Measurements from ENCODE around the gene CERS3. TPM values are rescaled to one million over a fixed set of nuclear protein-coding genes. Genes with fewer than 3 reads are reported as not detected.

The CERS3 gene
- total RNA-seq, 2 experiments from 2014 or later = not detected

DNA sequence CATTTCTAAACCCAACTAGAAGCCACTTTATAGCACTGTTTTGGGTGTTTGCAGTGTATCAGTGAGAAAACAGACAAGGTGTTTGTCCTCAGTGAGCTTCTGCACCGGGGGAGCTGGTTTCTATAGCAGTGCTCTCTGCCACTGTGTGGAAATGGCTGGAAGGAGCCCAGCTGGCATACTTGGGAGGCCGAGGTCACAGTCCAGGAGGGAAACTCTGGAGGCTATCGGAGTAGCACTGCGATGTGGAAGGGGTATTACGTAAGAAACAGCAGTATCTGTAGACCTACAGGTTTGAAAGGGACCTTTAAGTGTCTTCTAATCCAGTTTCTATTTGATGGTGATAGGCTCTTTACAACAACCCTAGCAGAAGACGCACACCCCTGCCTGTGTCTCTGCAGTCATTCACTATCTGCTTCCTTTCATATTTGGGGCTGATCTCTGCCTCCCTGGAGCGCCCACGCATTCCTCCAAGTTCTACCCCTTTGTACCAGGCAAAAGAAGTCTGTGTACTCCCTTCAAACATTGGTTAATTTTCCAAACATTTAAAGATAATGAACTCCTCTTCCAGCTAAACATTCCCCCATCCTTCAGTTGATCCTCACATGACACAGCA is 99.5 kb downstream of the CERS3 start:
- TF ChIP-seq, protein P1, sequence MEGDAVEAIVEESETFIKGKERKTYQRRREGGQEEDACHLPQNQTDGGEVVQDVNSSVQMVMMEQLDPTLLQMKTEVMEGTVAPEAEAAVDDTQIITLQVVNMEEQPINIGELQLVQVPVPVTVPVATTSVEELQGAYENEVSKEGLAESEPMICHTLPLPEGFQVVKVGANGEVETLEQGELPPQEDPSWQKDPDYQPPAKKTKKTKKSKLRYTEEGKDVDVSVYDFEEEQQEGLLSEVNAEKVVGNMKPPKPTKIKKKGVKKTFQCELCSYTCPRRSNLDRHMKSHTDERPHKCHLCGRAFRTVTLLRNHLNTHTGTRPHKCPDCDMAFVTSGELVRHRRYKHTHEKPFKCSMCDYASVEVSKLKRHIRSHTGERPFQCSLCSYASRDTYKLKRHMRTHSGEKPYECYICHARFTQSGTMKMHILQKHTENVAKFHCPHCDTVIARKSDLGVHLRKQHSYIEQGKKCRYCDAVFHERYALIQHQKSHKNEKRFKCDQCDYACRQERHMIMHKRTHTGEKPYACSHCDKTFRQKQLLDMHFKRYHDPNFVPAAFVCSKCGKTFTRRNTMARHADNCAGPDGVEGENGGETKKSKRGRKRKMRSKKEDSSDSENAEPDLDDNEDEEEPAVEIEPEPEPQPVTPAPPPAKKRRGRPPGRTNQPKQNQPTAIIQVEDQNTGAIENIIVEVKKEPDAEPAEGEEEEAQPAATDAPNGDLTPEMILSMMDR (IDR thresholded peaks at IDR 0.05) = no peak
- Mint-ChIP-seq H3K4me3 (no peak overlapping the region), H3K9me3 (peaks cover 3% of the 10 kb centered on the region), H3K27ac (no peak overlapping the region), H3K36me3 (ENCODE audit: low read depth) (no peaks in the 10 kb centered on the region), H3K4me1 (ENCODE audit: low read depth) (no peaks in the 10 kb centered on the region), H3K27me3 (no peaks in the 10 kb centered on the region)
- DNase-seq (no peak), ATAC-seq (no peak)
- intact Hi-C loops (cut with micrococcal nuclease) = no loop called here
- ChIA-PET POLR2A (no interaction called here), CTCF (no interaction called here)

DNA sequence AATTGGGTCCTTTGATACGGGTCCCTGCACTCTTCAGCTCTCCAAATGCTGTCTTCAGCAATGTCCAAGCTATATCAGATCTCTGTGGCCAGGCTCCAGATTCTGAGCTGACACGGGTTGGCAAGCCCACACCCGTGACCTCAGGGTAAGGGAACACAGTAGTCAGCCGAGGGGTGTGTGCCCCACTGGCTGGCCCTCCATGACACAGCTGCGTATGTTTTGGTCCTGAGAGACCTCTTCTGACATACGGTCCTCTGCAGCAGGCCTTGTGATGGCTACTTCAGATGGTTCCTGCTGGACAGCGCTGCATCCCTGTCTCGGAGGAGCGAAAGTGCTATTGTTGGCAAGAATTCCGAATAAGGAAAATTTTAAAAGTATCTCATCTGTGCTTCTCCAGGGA is 101.8 kb downstream of the CERS3 start:
- H3K4me1 Mint-ChIP-seq (ENCODE audit: low read depth) = no peaks in the 10 kb centered on the region
- DNase-seq (no peak), ATAC-seq (no peak)
- ChIA-PET POLR2A (no interaction called here), CTCF (interaction anchor here (1.8 kb wide), 1 partner anchor 77 kb away, joined by 6 read pairs; no protein-coding TSS in a partner anchor)
- intact Hi-C loops (cut with micrococcal nuclease) = no loop called here
- no peaks in the 10 kb centered on the region for H3K36me3 Mint-ChIP-seq (ENCODE audit: low read depth)
- H3K4me3 Mint-ChIP-seq = no peak overlapping the region
- H3K27me3 Mint-ChIP-seq = no peaks in the 10 kb centered on the region
- peaks cover 8% of the 10 kb centered on the region for H3K9me3 Mint-ChIP-seq
- TF ChIP-seq, protein P1 (IDR thresholded peaks at IDR 0.05) = no peak
- no peak overlapping the region for H3K27ac Mint-ChIP-seq

DNA sequence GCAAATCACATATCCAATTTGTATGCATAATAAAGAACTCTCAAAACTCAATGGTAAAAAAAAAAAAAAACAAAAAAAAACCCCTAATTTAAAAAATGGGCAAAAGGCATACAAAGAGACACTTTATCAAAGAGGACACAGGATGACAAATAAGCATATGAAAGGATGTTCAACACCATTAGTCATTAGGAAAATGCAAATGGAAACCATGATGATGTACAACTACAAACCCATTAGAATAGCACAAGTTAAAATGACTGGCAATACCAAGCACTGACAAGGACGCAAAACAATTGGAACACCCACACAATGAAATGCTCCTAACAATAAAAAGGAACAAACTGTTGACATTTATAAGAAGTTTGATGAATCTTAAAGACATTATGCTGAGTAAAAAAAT is 123.6 kb downstream of the CERS3 start:
- ChIA-PET POLR2A (no interaction called here), CTCF (no interaction called here)
- Mint-ChIP-seq H3K36me3 (ENCODE audit: low read depth) (no peaks in the 10 kb centered on the region), H3K9me3 (peaks cover 9% of the 10 kb centered on the region), H3K4me1 (ENCODE audit: low read depth) (no peaks in the 10 kb centered on the region), H3K27ac (no peak overlapping the region), H3K4me3 (no peak overlapping the region), H3K27me3 (no peaks in the 10 kb centered on the region)
- TF ChIP-seq, protein P1 (IDR thresholded peaks at IDR 0.05) = no peak
- intact Hi-C loops (cut with micrococcal nuclease) = no loop called here
- ATAC-seq = no peak
- DNase-seq = no peak

DNA sequence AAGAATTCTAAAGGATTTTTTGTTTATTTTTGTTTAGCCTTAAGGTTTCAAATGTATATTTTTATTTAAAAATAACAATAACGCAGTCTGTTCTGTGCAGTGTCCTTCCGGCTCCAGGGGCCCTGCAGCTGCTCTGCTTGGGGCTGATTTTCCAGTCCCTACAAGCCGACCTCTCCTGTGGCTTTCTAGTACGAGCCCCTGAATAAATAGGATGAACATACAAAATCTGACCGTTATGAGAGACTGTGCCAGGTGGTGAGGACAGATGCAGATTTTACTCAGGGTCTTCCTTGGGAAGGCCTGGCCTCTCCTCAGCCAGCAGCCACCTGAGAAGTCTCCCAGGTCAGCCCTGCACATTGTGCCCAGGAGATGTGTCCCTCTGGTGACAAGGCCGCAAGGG is 127.8 kb downstream of the CERS3 start:
- DNase-seq (no peak), ATAC-seq (no peak)
- intact Hi-C loops (cut with micrococcal nuclease) = no loop called here
- no peak overlapping the region for H3K4me3 Mint-ChIP-seq
- H3K4me1 Mint-ChIP-seq (ENCODE audit: low read depth) = no peaks in the 10 kb centered on the region
- TF ChIP-seq, protein P1 (IDR thresholded peaks at IDR 0.05) = no peak
- H3K36me3 Mint-ChIP-seq (ENCODE audit: low read depth) = no peaks in the 10 kb centered on the region
- H3K27me3 Mint-ChIP-seq = no peaks in the 10 kb centered on the region
- ChIA-PET CTCF (interaction anchor here (1.2 kb wide), 1 partner anchor 51 kb away, joined by 4 read pairs; no protein-coding TSS in a partner anchor), POLR2A (no interaction called here)
- H3K9me3 Mint-ChIP-seq = no peaks in the 10 kb centered on the region
- H3K27ac Mint-ChIP-seq = no peak overlapping the region

DNA sequence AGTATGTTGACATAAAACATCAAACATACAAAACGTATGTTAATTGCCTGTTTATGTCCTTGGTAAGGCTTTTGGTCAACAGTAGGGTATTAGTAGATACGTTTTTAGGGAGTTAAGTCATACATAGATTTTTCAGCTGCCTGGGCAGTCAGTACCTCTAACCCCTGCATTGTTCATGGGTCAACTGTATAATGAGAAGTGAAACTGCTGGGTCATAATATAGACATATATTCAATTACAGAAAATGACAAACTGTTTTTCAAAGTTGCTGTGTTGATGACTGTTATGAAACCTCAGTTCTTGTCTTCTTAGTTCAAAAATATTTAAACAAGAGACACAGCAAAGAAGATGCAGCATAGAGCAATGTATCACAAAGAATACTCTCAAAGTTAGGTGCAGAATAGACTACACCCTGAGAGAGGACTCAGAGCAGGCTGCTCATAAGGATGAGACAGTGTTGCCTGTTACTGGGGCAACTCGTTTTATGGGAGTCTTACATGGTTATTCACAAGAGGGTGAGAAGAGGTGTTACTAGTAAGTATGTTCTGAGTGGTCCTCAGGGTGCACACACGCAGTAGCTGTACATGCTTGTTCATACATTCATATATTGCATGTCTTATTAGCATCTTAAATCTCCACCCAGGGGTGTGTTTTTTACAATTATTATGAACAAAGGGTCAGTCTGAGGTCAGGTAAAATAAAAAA is 133.9 kb downstream of the CERS3 start:
- intact Hi-C loops (cut with micrococcal nuclease) = no loop called here
- H3K36me3 Mint-ChIP-seq (ENCODE audit: low read depth) = no peaks in the 10 kb centered on the region
- H3K9me3 Mint-ChIP-seq = no peaks in the 10 kb centered on the region
- H3K27me3 Mint-ChIP-seq = peaks cover 1% of the 10 kb centered on the region
- ChIA-PET POLR2A (interaction anchor here (0.6 kb wide), 1 partner anchor 218 kb away, joined by 4 read pairs; no protein-coding TSS in a partner anchor), CTCF (no interaction called here)
- TF ChIP-seq, protein P1 (IDR thresholded peaks at IDR 0.05) = no peak
- DNase-seq (no peak), ATAC-seq (no peak)
- no peak overlapping the region for H3K4me3 Mint-ChIP-seq
- H3K27ac Mint-ChIP-seq = no peak overlapping the region
- H3K4me1 Mint-ChIP-seq (ENCODE audit: low read depth) = no peaks in the 10 kb centered on the region

Data from activated CD8-positive, alpha-beta T cell treated with anti-CD3 and anti-CD28 coated beads for 36 hours (primary cell).